HG03108 (cell line): Measurements from ENCODE around the gene PRR16.

ENCODE experiments used
- ATAC-seq: cut with Tn5 transposase; IDR thresholded peaks from one replicate; pipeline ENCODE4 v1.9.1; 2021; ENCODE audit warnings: moderate library complexity; ENCODE audit not compliant: unreplicated experiment

PRR16 gene

GRCh38 chr5:120512791-120513650 is 48.9 kb downstream of the PRR16 start:
- ATAC-seq = no peak

GRCh38 chr5:120516805-120517204 is 52.7 kb downstream of the PRR16 start:
- ATAC-seq = no peak

- no peak for ATAC-seq
Measured at GRCh38 chr5:120517607-120518252, 53.6 kb downstream of the PRR16 start.

GRCh38 chr5:120518581-120518980 is 54.5 kb downstream of the PRR16 start:
- ATAC-seq = no peak

- no peak for ATAC-seq
Measured at GRCh38 chr5:120527251-120527650, 63.2 kb downstream of the PRR16 start.

GRCh38 chr5:120528609-120529008 is 64.5 kb downstream of the PRR16 start:
- ATAC-seq = no peak

GRCh38 chr5:120529386-120529785 is 65.3 kb downstream of the PRR16 start:
- no peak for ATAC-seq

GRCh38 chr5:120531215-120531614 is 67.1 kb downstream of the PRR16 start:
- ATAC-seq = no peak

- no peak for ATAC-seq
Measured at GRCh38 chr5:120532835-120533234, 68.7 kb downstream of the PRR16 start.

- ATAC-seq = no peak
Measured at GRCh38 chr5:120533581-120533980, 69.5 kb downstream of the PRR16 start.

GRCh38 chr5:120535900-120536299 is 71.8 kb downstream of the PRR16 start:
- no peak for ATAC-seq

GRCh38 chr5:120538149-120538548 is 74.0 kb downstream of the PRR16 start:
- ATAC-seq = no peak

- no peak for ATAC-seq
Measured at GRCh38 chr5:120538644-120539043, 74.5 kb downstream of the PRR16 start.

GRCh38 chr5:120539471-120539870 is 75.4 kb downstream of the PRR16 start:
- no peak for ATAC-seq

- no peak for ATAC-seq
Measured at GRCh38 chr5:120540097-120540496, 76.0 kb downstream of the PRR16 start.

- no peak for ATAC-seq
Measured at GRCh38 chr5:120544043-120544442, 79.9 kb downstream of the PRR16 start.

- ATAC-seq = no peak
Measured at GRCh38 chr5:120545007-120545406, 80.9 kb downstream of the PRR16 start.

GRCh38 chr5:120545951-120546350 is 81.9 kb downstream of the PRR16 start:
- no peak for ATAC-seq

- no peak for ATAC-seq
Measured at GRCh38 chr5:120546922-120547321, 82.8 kb downstream of the PRR16 start.

GRCh38 chr5:120550358-120550757 is 86.3 kb downstream of the PRR16 start:
- no peak for ATAC-seq

- ATAC-seq = no peak
Measured at GRCh38 chr5:120552638-120553037, 88.5 kb downstream of the PRR16 start.

GRCh38 chr5:120555345-120555744 is 91.2 kb downstream of the PRR16 start:
- no peak for ATAC-seq
